ENCODE data around the gene SNN.

The SNN gene

DNA sequence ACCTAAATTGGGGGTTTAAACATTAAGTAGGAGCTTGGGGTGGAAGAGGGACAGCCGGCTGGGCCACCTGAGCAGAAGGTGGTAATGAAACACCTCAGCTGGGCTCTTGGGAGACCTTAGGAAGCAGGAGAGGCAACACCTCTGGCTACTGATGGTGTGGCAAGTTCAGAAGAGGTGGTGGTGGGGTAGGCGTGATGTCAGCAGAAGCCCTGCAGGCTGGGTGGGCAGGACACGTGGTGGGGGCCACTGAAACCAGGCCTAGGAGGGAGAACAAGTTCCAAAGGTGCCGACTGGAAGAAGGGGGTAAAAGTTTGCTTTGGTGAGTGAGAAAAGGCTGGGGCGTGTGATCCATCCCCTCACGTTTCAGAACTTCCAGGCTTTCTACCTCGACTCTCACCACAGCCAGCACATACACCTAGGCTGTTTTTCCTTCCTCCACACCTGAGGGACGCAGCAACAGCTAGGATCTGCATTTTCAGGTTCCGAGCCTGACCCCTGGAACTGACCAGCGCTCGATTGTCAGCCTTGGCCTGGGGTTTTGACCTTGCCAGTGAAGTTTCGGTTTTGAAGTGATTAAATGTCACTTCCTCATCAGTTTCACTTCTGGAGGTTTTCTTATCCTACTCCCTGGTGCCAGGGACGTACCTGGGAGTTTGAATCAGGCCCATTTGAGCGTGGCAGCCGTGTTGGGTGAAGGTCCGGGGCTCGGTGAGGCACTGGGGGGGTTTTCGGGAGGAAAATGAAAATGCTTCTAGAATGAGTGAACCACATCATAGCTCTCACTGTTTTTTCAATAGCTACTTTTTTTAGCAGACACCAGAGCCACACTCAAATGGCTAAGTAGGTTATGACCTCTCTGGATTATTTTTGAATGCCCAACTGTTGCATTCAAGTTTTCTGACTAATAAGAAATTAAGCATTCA is 10.0 kb downstream of the SNN start:
- no peak for DNase-seq (ENCODE audit: extremely low read depth, low read depth)
- TF ChIP-seq, protein P1, sequence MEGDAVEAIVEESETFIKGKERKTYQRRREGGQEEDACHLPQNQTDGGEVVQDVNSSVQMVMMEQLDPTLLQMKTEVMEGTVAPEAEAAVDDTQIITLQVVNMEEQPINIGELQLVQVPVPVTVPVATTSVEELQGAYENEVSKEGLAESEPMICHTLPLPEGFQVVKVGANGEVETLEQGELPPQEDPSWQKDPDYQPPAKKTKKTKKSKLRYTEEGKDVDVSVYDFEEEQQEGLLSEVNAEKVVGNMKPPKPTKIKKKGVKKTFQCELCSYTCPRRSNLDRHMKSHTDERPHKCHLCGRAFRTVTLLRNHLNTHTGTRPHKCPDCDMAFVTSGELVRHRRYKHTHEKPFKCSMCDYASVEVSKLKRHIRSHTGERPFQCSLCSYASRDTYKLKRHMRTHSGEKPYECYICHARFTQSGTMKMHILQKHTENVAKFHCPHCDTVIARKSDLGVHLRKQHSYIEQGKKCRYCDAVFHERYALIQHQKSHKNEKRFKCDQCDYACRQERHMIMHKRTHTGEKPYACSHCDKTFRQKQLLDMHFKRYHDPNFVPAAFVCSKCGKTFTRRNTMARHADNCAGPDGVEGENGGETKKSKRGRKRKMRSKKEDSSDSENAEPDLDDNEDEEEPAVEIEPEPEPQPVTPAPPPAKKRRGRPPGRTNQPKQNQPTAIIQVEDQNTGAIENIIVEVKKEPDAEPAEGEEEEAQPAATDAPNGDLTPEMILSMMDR (IDR thresholded peaks at IDR 0.05; ENCODE audit: low read depth, low read length): no peak

DNA sequence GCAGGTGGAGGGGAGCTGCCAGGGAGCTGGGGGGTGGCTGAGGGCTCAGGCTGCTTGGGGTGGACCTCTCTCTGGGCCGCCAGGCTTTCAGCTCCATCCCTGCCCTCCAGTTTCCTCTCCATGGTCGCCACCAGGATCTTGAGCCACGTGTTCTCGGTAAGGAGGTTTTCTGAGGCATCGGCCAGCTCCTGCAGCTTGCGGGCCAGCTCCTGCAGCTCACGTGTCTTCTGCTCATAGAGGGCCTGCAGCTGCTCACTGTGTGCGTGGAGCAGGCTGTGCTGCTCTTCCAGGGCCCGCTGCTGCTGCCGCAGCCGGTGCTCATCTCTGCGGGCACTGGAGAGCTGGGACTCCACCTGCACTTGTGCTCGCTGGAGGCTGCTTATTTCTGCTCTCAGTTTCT is 11.0 kb downstream of the SNN start:
- no peak for DNase-seq (ENCODE audit: extremely low read depth, low read depth)
- TF ChIP-seq, protein P1 (IDR thresholded peaks at IDR 0.05; ENCODE audit: low read depth, low read length): no peak

DNA sequence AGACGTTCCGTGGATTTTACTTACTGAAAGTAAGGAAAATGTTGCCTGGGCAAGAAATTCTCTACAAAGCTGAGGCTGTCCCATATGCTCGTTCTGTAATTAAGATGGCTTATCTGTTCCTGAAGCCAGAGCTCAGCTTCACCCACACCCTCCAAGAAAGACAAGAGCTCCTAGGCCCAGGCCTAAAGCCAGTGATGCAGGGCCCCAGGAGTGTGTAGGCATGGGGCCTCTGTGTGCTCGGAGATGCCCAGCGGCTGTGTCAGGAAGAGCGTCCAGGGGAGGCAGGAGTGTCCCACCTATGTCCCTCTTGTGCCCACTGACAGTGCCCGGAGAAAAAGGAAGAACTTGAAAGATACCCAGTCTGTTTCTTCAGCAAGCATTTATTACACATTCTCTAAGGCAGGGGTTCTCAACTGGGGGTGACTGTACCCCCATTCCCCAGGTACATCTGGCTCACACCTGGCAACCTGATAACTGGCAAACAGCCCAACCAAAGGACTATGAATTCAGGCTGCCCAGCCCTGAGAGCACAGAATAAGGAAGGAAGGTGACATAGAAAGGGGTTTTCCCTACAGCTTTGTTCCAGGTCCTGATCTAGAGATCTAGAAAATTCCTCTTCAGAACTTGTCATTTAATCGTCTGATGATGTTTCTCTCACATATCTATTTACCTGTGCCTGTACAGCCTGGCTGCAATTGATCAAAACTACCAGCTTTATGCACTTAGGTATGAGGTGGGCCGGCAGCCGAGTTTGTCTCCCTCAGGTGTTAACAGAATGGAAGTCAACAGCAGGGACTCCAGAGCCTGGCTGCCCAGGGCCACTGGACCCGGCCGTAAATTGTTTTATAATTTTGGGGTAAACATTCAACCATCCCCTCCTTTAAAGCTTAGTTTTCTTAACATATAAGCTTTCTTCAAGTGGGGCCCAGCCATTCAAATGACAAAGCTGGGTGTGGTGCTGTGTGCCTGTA is 12.0 kb downstream of the SNN start:
- TF ChIP-seq, protein P1 (IDR thresholded peaks at IDR 0.05; ENCODE audit: low read depth, low read length): no peak
- DNase-seq (ENCODE audit: extremely low read depth, low read depth): no peak

DNA sequence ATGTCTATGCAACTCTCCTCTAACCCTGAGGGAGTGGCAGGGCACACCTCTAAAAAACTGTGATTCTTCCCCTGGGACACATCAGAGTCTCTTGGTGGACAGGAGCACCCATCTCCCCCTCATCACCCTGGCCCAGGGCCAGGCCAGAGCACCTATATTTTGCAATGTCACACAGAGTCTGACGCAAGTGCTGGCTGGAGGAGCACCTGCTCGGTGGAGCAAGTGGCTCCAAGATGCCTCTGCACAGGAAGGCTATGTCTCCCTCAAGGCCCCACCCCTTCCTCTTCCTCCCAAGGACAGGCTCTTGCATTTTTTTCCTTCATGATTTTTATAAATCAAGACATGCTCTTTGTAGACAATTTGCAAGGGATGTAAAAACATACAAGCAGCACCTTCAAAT is 13.3 kb downstream of the SNN start:
- no peak for DNase-seq (ENCODE audit: extremely low read depth, low read depth)

DNA sequence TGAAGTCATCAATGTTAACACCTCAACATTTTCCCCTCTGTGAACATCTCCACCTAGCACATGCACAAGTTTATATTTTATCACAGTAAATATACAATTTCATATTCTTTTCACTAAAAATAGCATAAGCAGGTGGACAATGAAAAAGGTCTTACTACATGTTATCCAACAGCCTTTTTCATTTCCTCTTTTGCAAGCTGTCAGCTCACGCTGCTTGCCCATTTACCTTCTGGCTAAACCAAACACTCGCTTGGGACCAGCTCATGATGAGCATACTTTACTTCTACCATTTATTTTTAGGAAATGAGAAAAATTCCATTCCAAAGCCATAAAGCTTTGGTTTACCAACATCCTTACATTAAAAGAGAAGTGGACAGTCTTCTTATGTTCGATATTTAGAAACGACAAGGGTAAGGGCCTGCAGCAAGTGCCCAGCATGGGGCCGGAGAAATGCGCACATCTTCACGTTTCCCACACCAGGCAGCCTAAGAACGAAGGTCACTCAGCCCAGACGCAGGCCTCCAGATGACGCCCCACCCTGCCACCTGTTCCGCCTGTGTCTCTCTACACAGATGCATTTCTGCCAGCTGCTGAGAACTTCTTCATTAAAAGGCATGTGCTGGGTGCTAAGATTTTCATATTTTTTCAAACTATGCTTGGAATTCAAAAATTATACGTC is 13.9 kb downstream of the SNN start:
- no peak for DNase-seq (ENCODE audit: extremely low read depth, low read depth)
- TF ChIP-seq, protein P1 (IDR thresholded peaks at IDR 0.05; ENCODE audit: low read depth, low read length): no peak

More for the DNA sequence above, 13.3 kb downstream of the SNN start:
- TF ChIP-seq, protein P1 (IDR thresholded peaks at IDR 0.05; ENCODE audit: low read depth, low read length): no peak

DNA sequence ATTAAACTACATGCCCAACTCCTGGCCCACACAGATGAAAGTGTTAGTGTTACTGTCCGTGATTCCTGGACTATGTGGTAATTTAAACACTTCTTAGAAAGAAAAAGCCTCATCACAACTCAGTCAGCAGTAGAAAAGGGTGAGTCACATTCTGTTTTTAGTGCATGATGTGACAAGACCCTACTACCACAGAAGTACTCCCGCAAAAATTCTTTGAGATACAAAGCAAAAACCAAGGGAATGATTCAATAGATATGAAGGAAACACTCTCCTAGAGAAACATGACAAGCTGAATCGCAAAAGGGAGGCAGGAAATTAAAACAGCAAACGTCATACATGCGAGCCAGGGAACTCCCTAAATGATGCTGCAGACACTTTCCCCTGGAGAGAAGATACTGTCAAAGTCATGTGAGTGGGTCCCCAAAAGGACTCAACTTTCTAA is 14.4 kb downstream of the SNN start:
- TF ChIP-seq, protein P1 (IDR thresholded peaks at IDR 0.05; ENCODE audit: low read depth, low read length): no peak
- DNase-seq (ENCODE audit: extremely low read depth, low read depth): no peak
